ENCODE results near the gene GRIK3.

Gene GRIK3

DNA sequence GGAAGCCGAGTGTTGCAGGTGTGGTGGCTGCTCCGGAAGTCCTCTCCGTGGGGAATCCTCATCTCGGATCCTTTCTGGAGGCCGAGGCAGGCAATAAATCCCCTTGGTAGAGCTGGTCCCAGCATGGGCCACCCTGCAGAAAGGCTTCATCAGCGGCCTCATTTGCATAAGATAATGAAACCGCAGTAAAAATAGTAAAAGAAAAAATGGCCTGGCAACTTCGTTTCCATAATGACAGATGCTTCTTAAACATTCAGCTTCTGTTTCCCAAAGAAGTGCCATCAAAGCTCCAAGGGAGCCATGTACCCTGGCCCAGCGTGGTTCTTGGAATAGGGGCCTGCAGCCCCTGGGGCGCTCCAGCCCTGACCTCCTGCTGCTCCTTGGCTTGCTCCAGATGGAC is 244.1 kb downstream of the GRIK3 start:
- Histone ChIP-seq H3K9me3 (ENCODE audit: control insufficient read depth, insufficient read depth, low read depth, low read length) (no peaks in the 10 kb centered on the region), H3K4me1 (ENCODE audit: control insufficient read depth, insufficient read depth, low read length) (no peaks in the 10 kb centered on the region), H3K36me3 (ENCODE audit: control insufficient read depth in 2 of 2, insufficient read depth in 1 of 2, low read length in 2 of 2) (no peaks in the 10 kb centered on the region), H3K27ac (ENCODE audit: extremely low read depth, low read depth, low read length) (no peak overlapping the region), H3K4me3 (ENCODE audit: low read depth, low read length) (no peak overlapping the region)
- CTCF ChIA-PET = no interaction called here
- TF ChIP-seq ZNF274 (IDR thresholded peaks at IDR 0.05; ENCODE audit: low read length) = no peak
- no peak for TF ChIP-seq ZNF274 (tag by site-specific recombination; IDR thresholded peaks at IDR 0.05; ENCODE audit: borderline replicate concordance)
- no peak for TF ChIP-seq ZBTB49 (tag by site-specific recombination; IDR thresholded peaks at IDR 0.05; ENCODE audit: low read depth)
- peak; percentile 36; the same call in 1 of the 2 replicates for TF ChIP-seq ZIC2 (tag by site-specific recombination; IDR thresholded peaks at IDR 0.05)
- TF ChIP-seq ZNF121 (tag by site-specific recombination; IDR thresholded peaks at IDR 0.05) = no peak
- TF ChIP-seq, protein P1, sequence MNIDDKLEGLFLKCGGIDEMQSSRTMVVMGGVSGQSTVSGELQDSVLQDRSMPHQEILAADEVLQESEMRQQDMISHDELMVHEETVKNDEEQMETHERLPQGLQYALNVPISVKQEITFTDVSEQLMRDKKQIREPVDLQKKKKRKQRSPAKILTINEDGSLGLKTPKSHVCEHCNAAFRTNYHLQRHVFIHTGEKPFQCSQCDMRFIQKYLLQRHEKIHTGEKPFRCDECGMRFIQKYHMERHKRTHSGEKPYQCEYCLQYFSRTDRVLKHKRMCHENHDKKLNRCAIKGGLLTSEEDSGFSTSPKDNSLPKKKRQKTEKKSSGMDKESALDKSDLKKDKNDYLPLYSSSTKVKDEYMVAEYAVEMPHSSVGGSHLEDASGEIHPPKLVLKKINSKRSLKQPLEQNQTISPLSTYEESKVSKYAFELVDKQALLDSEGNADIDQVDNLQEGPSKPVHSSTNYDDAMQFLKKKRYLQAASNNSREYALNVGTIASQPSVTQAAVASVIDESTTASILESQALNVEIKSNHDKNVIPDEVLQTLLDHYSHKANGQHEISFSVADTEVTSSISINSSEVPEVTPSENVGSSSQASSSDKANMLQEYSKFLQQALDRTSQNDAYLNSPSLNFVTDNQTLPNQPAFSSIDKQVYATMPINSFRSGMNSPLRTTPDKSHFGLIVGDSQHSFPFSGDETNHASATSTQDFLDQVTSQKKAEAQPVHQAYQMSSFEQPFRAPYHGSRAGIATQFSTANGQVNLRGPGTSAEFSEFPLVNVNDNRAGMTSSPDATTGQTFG (tag by site-specific recombination; IDR thresholded peaks at IDR 0.05; ENCODE audit: borderline replicate concordance) = no peak
- POLR2A ChIA-PET = no interaction called here

- Histone ChIP-seq H3K9me3 (ENCODE audit: control insufficient read depth, insufficient read depth, low read depth, low read length) (no peaks in the 10 kb centered on the region), H3K27ac (ENCODE audit: extremely low read depth, low read depth, low read length) (no peak overlapping the region), H3K36me3 (ENCODE audit: control insufficient read depth in 2 of 2, insufficient read depth in 1 of 2, low read length in 2 of 2) (no peaks in the 10 kb centered on the region), H3K4me3 (ENCODE audit: low read depth, low read length) (no peak overlapping the region), H3K4me1 (ENCODE audit: control insufficient read depth, insufficient read depth, low read length) (no peaks in the 10 kb centered on the region)
- CTCF ChIA-PET = no interaction called here
- POLR2A ChIA-PET = no interaction called here
- TF ChIP-seq ZNF37A (tag by site-specific recombination; IDR thresholded peaks at IDR 0.05) = peak; percentile 94
- no peak for TF ChIP-seq SP2 (tag by site-specific recombination; IDR thresholded peaks at IDR 0.05)
- no peak for TF ChIP-seq ZFP69B (tag by site-specific recombination; IDR thresholded peaks at IDR 0.05)
- no peak for TF ChIP-seq ZNF791 (tag by site-specific recombination; IDR thresholded peaks at IDR 0.05)
Measured at GRCh38 chr1:36789535-36789934, 244.8 kb downstream of the GRIK3 start.

DNA sequence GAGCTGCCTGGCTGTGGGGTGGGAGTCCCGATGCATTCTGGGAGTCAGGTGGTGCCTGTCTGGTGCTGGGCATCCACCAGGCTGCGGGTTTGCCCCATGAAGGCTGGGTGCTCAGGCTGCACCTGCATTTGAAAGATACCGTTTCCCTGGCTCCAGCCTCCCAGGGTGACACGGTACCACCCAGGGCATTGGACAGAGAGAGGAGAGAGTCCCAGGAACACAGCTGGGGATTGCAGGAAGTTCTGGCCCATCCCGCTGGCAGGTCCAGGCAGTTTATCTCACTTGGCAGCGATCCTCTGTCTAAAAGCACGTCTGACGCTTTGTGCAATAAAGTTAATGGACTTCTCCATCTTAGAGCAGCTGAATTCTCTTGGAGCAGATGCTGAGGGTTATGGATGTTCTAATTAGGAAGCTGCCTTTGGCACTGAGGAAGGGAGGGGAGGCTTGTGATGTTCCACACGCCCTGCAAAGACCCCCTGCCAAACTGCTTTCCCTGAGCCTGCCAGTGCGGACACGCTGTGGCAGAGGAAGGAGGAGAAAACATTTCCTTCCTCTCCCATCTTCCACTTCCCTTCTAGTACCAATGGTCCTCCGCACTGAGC is 246.9 kb downstream of the GRIK3 start:
- ChIA-PET POLR2A (no interaction called here), CTCF (no interaction called here)
- no peaks in the 10 kb centered on the region for H3K9me3 ChIP-seq (ENCODE audit: control insufficient read depth, insufficient read depth, low read depth, low read length)
- H3K4me1 ChIP-seq (ENCODE audit: control insufficient read depth, insufficient read depth, low read length) = no peaks in the 10 kb centered on the region
- H3K36me3 ChIP-seq (ENCODE audit: control insufficient read depth in 2 of 2, insufficient read depth in 1 of 2, low read length in 2 of 2) = no peaks in the 10 kb centered on the region
- TF ChIP-seq, protein P2, sequence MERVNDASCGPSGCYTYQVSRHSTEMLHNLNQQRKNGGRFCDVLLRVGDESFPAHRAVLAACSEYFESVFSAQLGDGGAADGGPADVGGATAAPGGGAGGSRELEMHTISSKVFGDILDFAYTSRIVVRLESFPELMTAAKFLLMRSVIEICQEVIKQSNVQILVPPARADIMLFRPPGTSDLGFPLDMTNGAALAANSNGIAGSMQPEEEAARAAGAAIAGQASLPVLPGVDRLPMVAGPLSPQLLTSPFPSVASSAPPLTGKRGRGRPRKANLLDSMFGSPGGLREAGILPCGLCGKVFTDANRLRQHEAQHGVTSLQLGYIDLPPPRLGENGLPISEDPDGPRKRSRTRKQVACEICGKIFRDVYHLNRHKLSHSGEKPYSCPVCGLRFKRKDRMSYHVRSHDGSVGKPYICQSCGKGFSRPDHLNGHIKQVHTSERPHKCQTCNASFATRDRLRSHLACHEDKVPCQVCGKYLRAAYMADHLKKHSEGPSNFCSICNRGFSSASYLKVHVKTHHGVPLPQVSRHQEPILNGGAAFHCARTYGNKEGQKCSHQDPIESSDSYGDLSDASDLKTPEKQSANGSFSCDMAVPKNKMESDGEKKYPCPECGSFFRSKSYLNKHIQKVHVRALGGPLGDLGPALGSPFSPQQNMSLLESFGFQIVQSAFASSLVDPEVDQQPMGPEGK (tag by site-specific recombination; IDR thresholded peaks at IDR 0.05) = no peak
- no peak for TF ChIP-seq ZNF114 (tag by site-specific recombination; IDR thresholded peaks at IDR 0.05)
- peak; percentile 55 for TF ChIP-seq ZIC2 (tag by site-specific recombination; IDR thresholded peaks at IDR 0.05)
- TF ChIP-seq ZNF747 (tag by site-specific recombination; IDR thresholded peaks at IDR 0.05) = no peak
- TF ChIP-seq ZNF768 (tag by site-specific recombination; IDR thresholded peaks at IDR 0.05) = no peak
- TF ChIP-seq GLIS1 (tag by site-specific recombination; IDR thresholded peaks at IDR 0.05) = peak; percentile 59
- H3K27ac ChIP-seq (ENCODE audit: extremely low read depth, low read depth, low read length) = no peak overlapping the region
- H3K4me3 ChIP-seq (ENCODE audit: low read depth, low read length) = no peak overlapping the region
